Amniotic stem cell (primary cell): ENCODE results near the gene DUSP18.
"Not testable (repeated sequence)": the region's sequence is repeated elsewhere in the genome, so short reads cannot be mapped to it uniquely, and the experiment has no call there.

Experiments used
- DNase-seq: peaks from one replicate; lab custom pipeline; 2025; lab: John Stamatoyannopoulos, UW

Gene DUSP18

GRCh38 chr22:30679895-30680690 is 12.4 kb upstream of the DUSP18 start:
- not testable (repeated sequence) for DNase-seq

DNA sequence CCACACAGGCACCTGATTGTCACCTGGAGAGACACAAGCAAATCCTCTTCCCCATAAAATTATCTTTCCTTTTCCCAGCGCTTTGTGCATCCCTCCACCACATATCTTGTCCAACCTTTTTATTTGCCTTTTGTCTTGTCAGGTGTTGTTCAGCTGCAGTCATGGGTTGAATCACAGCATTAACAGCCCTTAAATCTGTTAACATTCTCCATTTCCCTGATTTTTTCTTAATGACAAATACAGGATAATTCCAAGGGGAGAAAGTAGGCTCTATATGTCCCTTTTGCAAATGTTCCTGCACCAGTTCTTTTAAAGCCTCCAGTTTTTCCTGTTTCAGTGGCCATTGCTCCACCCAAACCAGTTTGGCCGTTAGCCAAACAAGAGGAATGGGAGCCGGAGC is 8.9 kb upstream of the DUSP18 start:
- DNase-seq: not testable (repeated sequence)

DNA sequence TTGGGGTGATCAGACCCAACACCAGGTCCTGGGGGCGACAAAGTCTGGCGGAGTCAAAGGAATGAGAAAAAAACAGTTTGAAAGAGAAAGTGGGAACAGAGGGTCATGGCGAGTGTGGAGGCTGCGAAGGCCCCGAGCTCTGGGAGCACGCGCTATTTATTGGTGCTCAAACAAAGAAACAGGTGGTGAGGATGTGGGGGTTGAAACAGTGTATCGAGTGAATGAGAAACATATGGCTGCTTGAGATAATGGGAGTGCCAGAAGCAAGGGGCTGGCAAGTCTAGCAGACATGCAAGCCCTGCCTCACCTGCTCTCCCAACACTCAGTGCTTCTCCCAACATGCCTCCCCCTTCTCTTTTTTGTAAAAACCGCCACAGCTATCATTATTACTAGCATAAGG is 7.8 kb upstream of the DUSP18 start:
- DNase-seq: no peak

DNA sequence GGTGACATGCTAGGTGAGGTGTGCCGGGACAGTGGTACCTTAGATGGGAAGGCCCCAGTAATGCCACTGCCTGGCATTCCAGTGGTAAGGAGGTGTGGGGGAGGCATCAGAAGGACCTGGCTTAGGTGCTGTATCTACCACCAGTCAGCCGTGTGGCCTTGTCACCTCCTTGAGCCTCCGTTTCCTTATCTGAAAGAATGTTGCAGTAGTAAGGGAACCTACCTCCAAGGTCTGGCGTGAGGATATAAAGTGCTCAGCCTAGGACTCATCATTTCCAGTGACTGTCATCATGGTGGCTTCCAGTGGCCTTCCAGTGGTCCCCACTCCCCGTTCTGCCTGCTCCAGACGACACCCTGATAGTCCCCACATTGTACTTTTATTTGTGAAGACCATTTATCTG is 6.8 kb upstream of the DUSP18 start:
- DNase-seq: no peak

GRCh38 chr22:30673136-30673535 is 5.5 kb upstream of the DUSP18 start:
- DNase-seq: no peak

GRCh38 chr22:30671071-30671470 is 3.4 kb upstream of the DUSP18 start:
- DNase-seq: no peak

DNA sequence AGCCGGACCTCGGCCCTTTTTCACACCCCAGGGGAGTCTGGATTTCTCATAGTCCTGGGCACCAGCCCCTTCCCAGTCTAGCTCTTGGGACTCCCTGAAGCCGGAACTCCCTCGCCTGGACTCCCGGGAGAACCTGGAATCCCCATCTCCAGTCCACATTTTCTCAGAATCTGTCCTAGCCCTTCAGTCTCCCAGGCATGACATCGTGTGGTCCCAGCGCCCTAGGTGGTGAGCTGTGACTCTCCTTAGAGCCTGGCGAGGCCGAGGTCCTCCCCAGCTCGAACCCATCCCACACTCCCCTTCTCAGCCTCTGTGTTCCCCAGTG is 673 bp upstream of the DUSP18 start:
- no peak for DNase-seq

DNA sequence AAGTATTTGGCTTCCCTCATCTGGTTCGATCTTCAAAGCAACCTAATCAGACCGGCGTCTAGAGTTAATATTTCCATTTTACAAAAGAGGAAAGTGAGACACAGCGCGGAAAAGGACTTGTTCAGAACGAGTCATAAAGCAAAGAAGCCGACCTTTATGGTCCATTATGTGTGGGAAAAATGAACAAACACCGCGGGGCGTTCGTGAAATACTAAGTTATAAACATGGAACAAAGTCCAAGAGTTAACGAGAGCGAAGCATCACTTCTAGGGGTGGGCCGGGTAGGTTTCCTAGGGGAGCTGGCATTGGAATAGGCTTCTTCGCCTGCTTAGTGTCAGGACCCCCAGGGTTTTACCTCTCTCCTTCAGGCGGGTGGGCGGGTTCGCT is 575 bp downstream of the DUSP18 start:
- no peak for DNase-seq

GRCh38 chr22:30665786-30666185 is 1.9 kb downstream of the DUSP18 start:
- DNase-seq: no peak

- no peak for DNase-seq
Observed at GRCh38 chr22:30665266-30665665, 2.4 kb downstream of the DUSP18 start.

DNA sequence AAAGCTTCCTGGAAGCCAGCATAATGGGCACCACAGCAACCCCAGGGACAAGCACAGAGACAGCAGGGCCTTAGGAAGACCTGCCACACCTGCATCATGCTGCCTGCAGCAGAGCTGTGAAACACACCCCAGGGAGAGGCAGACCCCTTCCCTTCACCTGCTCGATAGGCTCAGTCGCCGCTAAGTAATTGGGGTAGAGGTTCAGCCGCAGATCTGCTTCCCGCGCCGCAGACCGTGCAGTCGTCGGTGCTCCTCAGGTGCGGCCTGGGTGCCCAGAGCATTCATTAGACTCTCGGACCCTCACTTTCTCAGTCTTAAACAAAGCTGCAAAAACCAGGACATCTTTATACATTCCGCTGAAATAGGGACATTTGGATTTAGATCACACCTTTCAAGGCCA is 2.9 kb downstream of the DUSP18 start:
- no peak for DNase-seq

GRCh38 chr22:30662040-30662439 is 5.6 kb downstream of the DUSP18 start:
- no peak for DNase-seq

DNA sequence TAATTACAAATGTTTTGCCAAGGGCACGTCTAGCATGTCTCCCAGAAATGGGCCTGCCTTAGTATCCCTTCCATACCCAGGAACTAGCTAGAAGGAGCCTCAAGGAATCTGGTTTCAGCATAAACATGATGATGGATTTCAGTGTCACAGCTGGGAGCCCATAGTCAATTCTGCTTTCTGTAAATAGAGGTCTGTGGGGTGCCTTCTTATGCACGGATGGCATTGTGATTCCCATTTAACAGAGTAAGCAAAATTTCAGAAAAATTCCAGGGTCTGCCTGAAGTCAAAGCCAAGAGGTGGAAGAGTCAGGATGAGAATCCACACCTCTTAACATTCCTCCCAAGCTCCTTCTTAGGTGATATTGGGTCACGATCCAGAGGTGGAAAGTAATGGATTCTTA is 12.1 kb downstream of the DUSP18 start:
- no peak for DNase-seq

DNA sequence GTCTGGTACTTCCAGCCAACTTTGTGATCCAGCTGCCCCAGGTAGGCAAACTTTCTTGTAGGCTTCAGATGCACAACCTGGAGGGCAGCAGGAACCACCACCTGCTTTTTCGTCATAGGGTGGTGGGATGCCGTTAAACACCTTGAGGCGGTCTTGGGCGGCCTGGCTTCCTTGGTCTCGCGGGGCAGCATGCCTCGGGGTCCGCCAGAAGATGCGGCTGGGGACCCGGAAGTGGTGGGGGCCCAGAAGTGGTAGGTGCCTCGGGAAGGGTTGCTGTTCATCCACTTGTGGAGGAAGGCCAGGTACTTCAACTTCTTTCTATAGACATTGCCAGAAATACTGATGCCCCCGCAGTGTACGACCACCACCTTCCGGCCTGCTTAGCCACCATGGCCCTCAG is 13.3 kb downstream of the DUSP18 start:
- DNase-seq: no peak

GRCh38 chr22:30652852-30653251 is 14.8 kb downstream of the DUSP18 start:
- no peak for DNase-seq

- DNase-seq: no peak
Observed at GRCh38 chr22:30650508-30651116, 17.1 kb downstream of the DUSP18 start.

DNA sequence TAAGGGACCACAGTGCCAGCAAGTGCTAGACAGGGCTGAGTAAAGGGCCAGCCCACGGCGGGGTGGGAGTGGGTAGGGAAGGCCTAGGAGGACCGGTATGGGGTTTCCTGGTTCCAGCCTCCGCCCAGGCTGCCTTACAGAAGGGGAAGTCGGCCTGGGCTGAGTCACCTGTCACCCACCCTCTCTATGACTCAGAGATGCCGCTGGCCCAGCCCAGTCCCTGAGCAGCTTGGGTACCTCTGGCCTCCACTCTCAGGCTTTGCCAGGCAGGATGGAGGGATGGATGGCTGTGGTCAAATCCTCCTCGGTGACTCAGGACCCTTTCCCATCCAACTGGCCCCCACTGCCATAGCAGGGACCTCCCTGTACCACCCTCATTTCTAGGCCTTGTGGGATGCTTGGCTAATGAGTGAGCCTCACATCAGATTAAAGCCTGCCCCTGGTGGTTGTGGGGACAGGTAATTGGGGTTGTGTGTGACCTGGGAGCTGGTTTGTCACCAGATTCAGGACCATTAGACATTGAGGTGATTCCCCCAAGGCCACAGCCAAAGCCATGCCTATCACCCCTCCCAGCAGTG is 18.2 kb downstream of the DUSP18 start:
- peak; percentile 70 for DNase-seq

- no peak for DNase-seq
Observed at GRCh38 chr22:30648825-30649224, 18.9 kb downstream of the DUSP18 start.

- DNase-seq: no peak
Observed at GRCh38 chr22:30647536-30647935, 20.1 kb downstream of the DUSP18 start.

DNA sequence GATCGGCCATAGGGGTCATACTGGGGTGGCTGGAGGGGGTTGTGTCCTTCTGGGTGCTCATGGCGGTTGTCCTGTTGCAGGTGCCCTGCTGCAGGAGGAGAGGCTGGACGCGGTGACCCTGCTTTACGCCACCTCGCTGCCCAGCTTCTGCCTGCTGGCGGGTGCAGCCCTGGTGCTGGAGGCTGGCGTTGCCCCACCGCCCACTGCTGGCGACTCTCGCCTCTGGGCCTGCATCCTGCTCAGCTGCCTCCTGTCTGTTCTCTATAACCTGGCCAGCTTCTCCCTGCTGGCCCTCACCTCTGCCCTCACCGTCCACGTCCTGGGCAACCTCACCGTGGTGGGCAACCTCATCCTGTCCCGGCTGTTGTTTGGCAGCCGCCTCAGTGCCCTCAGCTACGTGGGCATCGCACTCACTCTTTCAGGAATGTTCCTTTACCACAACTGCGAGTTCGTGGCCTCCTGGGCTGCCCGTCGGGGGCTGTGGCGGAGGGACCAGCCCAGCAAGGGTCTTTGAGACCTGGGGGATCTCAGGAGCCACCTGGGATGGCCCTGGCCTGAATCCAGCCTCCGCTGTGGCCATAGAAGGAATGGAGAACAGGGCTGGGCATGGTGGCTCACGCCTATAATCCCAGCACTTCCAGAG is 21.0 kb downstream of the DUSP18 start:
- no peak for DNase-seq

- no peak for DNase-seq
Observed at GRCh38 chr22:30643055-30643875, 24.4 kb downstream of the DUSP18 start.

- no peak for DNase-seq
Observed at GRCh38 chr22:30640839-30641430, 26.7 kb downstream of the DUSP18 start.
